ENCODE results near the gene TMEM117.

TMEM117 gene

DNA sequence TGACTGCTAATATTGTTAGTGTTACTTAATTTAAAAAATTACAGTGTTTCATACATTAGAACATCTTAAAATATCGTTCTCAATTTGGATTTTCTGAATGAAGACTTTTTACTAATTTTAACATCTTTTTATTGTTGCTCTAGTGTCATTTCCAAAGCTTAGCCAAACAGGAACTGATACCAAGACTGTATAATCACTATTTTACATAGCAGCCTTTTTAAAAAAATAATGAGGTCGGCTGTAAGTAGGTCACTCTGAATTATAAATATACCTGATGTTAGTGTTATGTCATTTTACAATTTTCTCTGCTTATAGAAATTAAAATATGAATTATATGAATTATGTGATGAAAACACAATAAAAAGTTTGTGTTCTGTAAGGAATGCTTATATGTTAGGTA, 321.5 kb downstream of the TMEM117 start:
- no peaks in the 10 kb centered on the region for H3K36me3 ChIP-seq (ENCODE audit: control insufficient read depth in 1 of 2, insufficient read depth in 2 of 2, low read length in 2 of 2)
- H4K8ac ChIP-seq (ENCODE audit: low read depth, low read length), result no peak overlapping the region
- no peak overlapping the region for H3K9ac ChIP-seq (ENCODE audit: low read length)
- H3K4ac ChIP-seq (ENCODE audit: low read depth, low read length), result no peak overlapping the region
- no peak overlapping the region for H3K18ac ChIP-seq (ENCODE audit: low read length)
- no peak overlapping the region for H3K23ac ChIP-seq (ENCODE audit: low read length)
- no peak for DNase-seq
- no peaks in the 10 kb centered on the region for H3K9me3 ChIP-seq (ENCODE audit: insufficient read depth, low read depth, low read length)
- H3K14ac ChIP-seq (ENCODE audit: low read length), result no peak overlapping the region
- no peak overlapping the region for H3K4me3 ChIP-seq (ENCODE audit: low read depth, low read length)
- H3K79me1 ChIP-seq (ENCODE audit: low read length), result no peaks in the 10 kb centered on the region
- no peak overlapping the region for H2BK12ac ChIP-seq (ENCODE audit: low read length)
- no peaks in the 10 kb centered on the region for H3K4me1 ChIP-seq (ENCODE audit: control insufficient read depth in 1 of 2, insufficient read depth in 2 of 2, low read length in 2 of 2)
- no peak overlapping the region for H4K91ac ChIP-seq (ENCODE audit: low read depth, low read length)
- no peak overlapping the region for H2BK5ac ChIP-seq (ENCODE audit: low read depth, low read length, poor library complexity)
- no peak overlapping the region for H2AFZ ChIP-seq (ENCODE audit: insufficient read depth, low read length, poor library complexity)
- H3K27me3 ChIP-seq (ENCODE audit: insufficient read depth, low read length), result no peaks in the 10 kb centered on the region
- H2AK5ac ChIP-seq (ENCODE audit: low read length), result no peak overlapping the region
- no peak overlapping the region for H3K4me2 ChIP-seq (ENCODE audit: low read length)
- no peak overlapping the region for H2BK120ac ChIP-seq (ENCODE audit: insufficient read depth, low read length, poor library complexity)
- H3K79me2 ChIP-seq (ENCODE audit: control insufficient read depth, insufficient read depth, low read length, poor library complexity), result no peaks in the 10 kb centered on the region
- WGBS (ENCODE audit: extremely low coverage, insufficient coverage, insufficient read length), result no CpG with 5 or more reads among the region's 2 CpGs
- no peak overlapping the region for H4K12ac ChIP-seq (ENCODE audit: low read depth, low read length)
- H3K27ac ChIP-seq (ENCODE audit: low read depth, low read length), result no peak overlapping the region

DNA sequence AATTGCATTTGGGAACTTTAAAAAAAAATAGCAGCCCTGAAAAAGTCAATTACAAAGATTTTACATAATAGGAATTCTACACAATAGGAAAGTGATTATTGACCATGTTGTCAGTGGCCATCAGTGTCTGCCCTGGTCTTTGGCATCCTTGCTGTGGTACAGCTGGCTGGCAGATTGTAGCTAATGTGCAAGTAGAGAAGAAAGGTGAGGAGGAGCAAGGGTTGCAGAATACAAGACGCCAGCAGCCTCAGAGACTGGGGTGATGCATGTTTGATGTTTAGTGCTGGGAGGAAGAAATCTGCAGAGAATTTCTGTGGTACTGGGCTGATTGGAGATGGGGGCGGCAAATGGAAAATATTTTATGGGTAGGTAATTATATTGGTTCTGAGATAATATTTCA, 322.9 kb downstream of the TMEM117 start:
- WGBS (ENCODE audit: extremely low coverage, insufficient coverage, insufficient read length), result no CpG with 5 or more reads among the region's 2 CpGs
- no peak for DNase-seq
- Histone ChIP-seq H2BK5ac (ENCODE audit: low read depth, low read length, poor library complexity) (no peak overlapping the region), H3K79me1 (ENCODE audit: low read length) (no peaks in the 10 kb centered on the region), H3K14ac (ENCODE audit: low read length) (no peak overlapping the region), H3K79me2 (ENCODE audit: control insufficient read depth, insufficient read depth, low read length, poor library complexity) (no peaks in the 10 kb centered on the region), H3K27ac (ENCODE audit: low read depth, low read length) (no peak overlapping the region), H4K91ac (ENCODE audit: low read depth, low read length) (no peak overlapping the region), H3K4me3 (ENCODE audit: low read depth, low read length) (no peak overlapping the region), H4K12ac (ENCODE audit: low read depth, low read length) (no peak overlapping the region), H3K18ac (ENCODE audit: low read length) (no peak overlapping the region), H2BK12ac (ENCODE audit: low read length) (no peak overlapping the region), H4K8ac (ENCODE audit: low read depth, low read length) (no peak overlapping the region), H3K4ac (ENCODE audit: low read depth, low read length) (no peak overlapping the region), H3K23ac (ENCODE audit: low read length) (no peak overlapping the region), H3K36me3 (ENCODE audit: control insufficient read depth in 1 of 2, insufficient read depth in 2 of 2, low read length in 2 of 2) (no peaks in the 10 kb centered on the region), H3K27me3 (ENCODE audit: insufficient read depth, low read length) (no peaks in the 10 kb centered on the region), H2AFZ (ENCODE audit: insufficient read depth, low read length, poor library complexity) (no peak overlapping the region), H3K4me2 (ENCODE audit: low read length) (no peak overlapping the region), H3K4me1 (ENCODE audit: control insufficient read depth in 1 of 2, insufficient read depth in 2 of 2, low read length in 2 of 2) (no peaks in the 10 kb centered on the region), H2BK120ac (ENCODE audit: insufficient read depth, low read length, poor library complexity) (no peak overlapping the region), H2AK5ac (ENCODE audit: low read length) (no peak overlapping the region), H3K9me3 (ENCODE audit: insufficient read depth, low read depth, low read length) (no peaks in the 10 kb centered on the region), H3K9ac (ENCODE audit: low read length) (no peak overlapping the region)

DNA sequence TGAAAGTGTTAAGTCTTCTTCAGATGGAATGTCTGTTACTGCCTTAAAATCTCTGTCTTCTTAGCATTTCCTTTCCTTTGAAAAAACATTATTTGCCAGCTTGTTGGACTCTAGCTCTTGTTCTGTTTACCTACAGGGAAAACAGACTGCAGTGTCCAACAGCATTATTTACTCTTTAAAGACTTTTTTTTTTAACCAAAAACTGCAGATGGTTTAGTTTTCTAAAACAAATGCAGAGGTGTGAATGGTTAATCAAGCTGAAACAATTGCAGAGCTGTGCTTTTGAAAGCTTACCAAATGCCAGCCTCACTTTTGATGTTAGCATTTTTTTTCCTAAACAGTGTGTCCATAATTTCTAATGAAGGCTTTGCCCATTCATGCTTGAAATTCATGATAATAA, 323.3 kb downstream of the TMEM117 start:
- H4K8ac ChIP-seq (ENCODE audit: low read depth, low read length), result no peak overlapping the region
- no peaks in the 10 kb centered on the region for H3K27me3 ChIP-seq (ENCODE audit: insufficient read depth, low read length)
- no peak overlapping the region for H3K9ac ChIP-seq (ENCODE audit: low read length)
- no peaks in the 10 kb centered on the region for H3K79me1 ChIP-seq (ENCODE audit: low read length)
- H3K14ac ChIP-seq (ENCODE audit: low read length), result no peak overlapping the region
- no peak overlapping the region for H2BK120ac ChIP-seq (ENCODE audit: insufficient read depth, low read length, poor library complexity)
- no peak overlapping the region for H3K4me3 ChIP-seq (ENCODE audit: low read depth, low read length)
- H3K79me2 ChIP-seq (ENCODE audit: control insufficient read depth, insufficient read depth, low read length, poor library complexity), result no peaks in the 10 kb centered on the region
- H3K9me3 ChIP-seq (ENCODE audit: insufficient read depth, low read depth, low read length), result no peaks in the 10 kb centered on the region
- H3K4ac ChIP-seq (ENCODE audit: low read depth, low read length), result no peak overlapping the region
- H2AK5ac ChIP-seq (ENCODE audit: low read length), result no peak overlapping the region
- H3K36me3 ChIP-seq (ENCODE audit: control insufficient read depth in 1 of 2, insufficient read depth in 2 of 2, low read length in 2 of 2), result no peaks in the 10 kb centered on the region
- no peak overlapping the region for H2BK5ac ChIP-seq (ENCODE audit: low read depth, low read length, poor library complexity)
- H4K12ac ChIP-seq (ENCODE audit: low read depth, low read length), result no peak overlapping the region
- no peak overlapping the region for H2BK12ac ChIP-seq (ENCODE audit: low read length)
- no peak overlapping the region for H4K91ac ChIP-seq (ENCODE audit: low read depth, low read length)
- no peak overlapping the region for H2AFZ ChIP-seq (ENCODE audit: insufficient read depth, low read length, poor library complexity)
- no peak overlapping the region for H3K4me2 ChIP-seq (ENCODE audit: low read length)
- H3K18ac ChIP-seq (ENCODE audit: low read length), result no peak overlapping the region
- no peak overlapping the region for H3K27ac ChIP-seq (ENCODE audit: low read depth, low read length)
- no peaks in the 10 kb centered on the region for H3K4me1 ChIP-seq (ENCODE audit: control insufficient read depth in 1 of 2, insufficient read depth in 2 of 2, low read length in 2 of 2)
- DNase-seq, result no peak
- H3K23ac ChIP-seq (ENCODE audit: low read length), result no peak overlapping the region

DNA sequence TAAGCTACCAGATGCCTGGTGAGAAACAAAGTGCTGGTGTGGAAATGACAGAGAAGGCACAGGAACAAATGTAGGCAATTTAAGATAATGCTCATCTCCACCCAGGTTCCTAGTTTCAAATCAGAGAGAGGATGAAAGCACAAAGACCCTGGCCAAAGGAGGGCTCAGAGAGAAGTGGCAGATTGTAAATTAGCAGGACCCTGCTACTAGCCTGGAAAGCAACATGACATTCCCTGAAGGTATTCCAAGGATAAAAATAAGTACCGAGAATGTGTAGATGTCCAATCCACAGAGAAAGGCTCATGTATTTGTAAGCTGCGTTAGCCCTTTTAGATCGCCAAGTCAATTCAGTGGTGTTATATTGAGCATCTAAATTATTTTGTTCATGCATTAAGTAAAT, 324.0 kb downstream of the TMEM117 start:
- H3K4me1 ChIP-seq (ENCODE audit: control insufficient read depth in 1 of 2, insufficient read depth in 2 of 2, low read length in 2 of 2), result no peaks in the 10 kb centered on the region
- no peak overlapping the region for H3K4me3 ChIP-seq (ENCODE audit: low read depth, low read length)
- H3K27ac ChIP-seq (ENCODE audit: low read depth, low read length), result no peak overlapping the region
- H2BK120ac ChIP-seq (ENCODE audit: insufficient read depth, low read length, poor library complexity), result no peak overlapping the region
- DNase-seq, result no peak
- no peak overlapping the region for H3K18ac ChIP-seq (ENCODE audit: low read length)
- no peak overlapping the region for H3K14ac ChIP-seq (ENCODE audit: low read length)
- no peak overlapping the region for H3K4ac ChIP-seq (ENCODE audit: low read depth, low read length)
- H3K4me2 ChIP-seq (ENCODE audit: low read length), result no peak overlapping the region
- H2AFZ ChIP-seq (ENCODE audit: insufficient read depth, low read length, poor library complexity), result no peak overlapping the region
- H2BK5ac ChIP-seq (ENCODE audit: low read depth, low read length, poor library complexity), result no peak overlapping the region
- no peaks in the 10 kb centered on the region for H3K79me2 ChIP-seq (ENCODE audit: control insufficient read depth, insufficient read depth, low read length, poor library complexity)
- no peak overlapping the region for H4K91ac ChIP-seq (ENCODE audit: low read depth, low read length)
- no peak overlapping the region for H3K23ac ChIP-seq (ENCODE audit: low read length)
- H2BK12ac ChIP-seq (ENCODE audit: low read length), result no peak overlapping the region
- H3K9ac ChIP-seq (ENCODE audit: low read length), result no peak overlapping the region
- WGBS (ENCODE audit: extremely low coverage, insufficient coverage, insufficient read length), result no CpG with 5 or more reads among the region's 3 CpGs
- H3K27me3 ChIP-seq (ENCODE audit: insufficient read depth, low read length), result no peaks in the 10 kb centered on the region
- no peak overlapping the region for H4K8ac ChIP-seq (ENCODE audit: low read depth, low read length)
- H3K9me3 ChIP-seq (ENCODE audit: insufficient read depth, low read depth, low read length), result no peaks in the 10 kb centered on the region
- no peaks in the 10 kb centered on the region for H3K79me1 ChIP-seq (ENCODE audit: low read length)
- H2AK5ac ChIP-seq (ENCODE audit: low read length), result no peak overlapping the region
- H3K36me3 ChIP-seq (ENCODE audit: control insufficient read depth in 1 of 2, insufficient read depth in 2 of 2, low read length in 2 of 2), result no peaks in the 10 kb centered on the region
- H4K12ac ChIP-seq (ENCODE audit: low read depth, low read length), result no peak overlapping the region

DNA sequence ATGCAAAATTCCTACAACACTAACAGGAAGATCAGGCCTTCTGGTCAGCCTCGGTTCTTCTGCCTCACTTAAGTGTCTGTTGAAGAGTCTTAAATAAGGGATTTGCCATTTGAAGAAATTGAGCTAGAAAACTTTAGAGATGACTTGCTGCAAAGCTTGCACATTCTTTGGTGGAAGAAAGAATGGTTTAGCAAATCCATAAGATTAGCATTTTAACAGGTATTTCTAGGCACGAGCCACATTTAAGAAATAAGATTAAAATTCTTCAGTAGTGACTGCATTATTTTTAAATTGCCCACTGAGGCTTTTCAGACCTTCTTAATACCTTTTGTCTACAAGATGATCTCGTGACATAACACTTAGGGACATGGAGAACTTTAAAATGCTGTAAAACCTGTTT, 327.1 kb downstream of the TMEM117 start:
- Histone ChIP-seq H2AFZ (ENCODE audit: insufficient read depth, low read length, poor library complexity) (no peak overlapping the region), H3K9me3 (ENCODE audit: insufficient read depth, low read depth, low read length) (no peaks in the 10 kb centered on the region), H4K91ac (ENCODE audit: low read depth, low read length) (no peak overlapping the region), H3K27me3 (ENCODE audit: insufficient read depth, low read length) (no peaks in the 10 kb centered on the region), H3K23ac (ENCODE audit: low read length) (no peak overlapping the region), H3K79me2 (ENCODE audit: control insufficient read depth, insufficient read depth, low read length, poor library complexity) (no peaks in the 10 kb centered on the region), H2AK5ac (ENCODE audit: low read length) (no peak overlapping the region), H4K12ac (ENCODE audit: low read depth, low read length) (no peak overlapping the region), H3K4ac (ENCODE audit: low read depth, low read length) (no peak overlapping the region), H3K4me3 (ENCODE audit: low read depth, low read length) (no peak overlapping the region), H2BK5ac (ENCODE audit: low read depth, low read length, poor library complexity) (no peak overlapping the region), H3K4me2 (ENCODE audit: low read length) (no peak overlapping the region), H4K8ac (ENCODE audit: low read depth, low read length) (no peak overlapping the region), H3K36me3 (ENCODE audit: control insufficient read depth in 1 of 2, insufficient read depth in 2 of 2, low read length in 2 of 2) (no peaks in the 10 kb centered on the region), H3K14ac (ENCODE audit: low read length) (no peak overlapping the region), H2BK12ac (ENCODE audit: low read length) (no peak overlapping the region), H3K4me1 (ENCODE audit: control insufficient read depth in 1 of 2, insufficient read depth in 2 of 2, low read length in 2 of 2) (no peaks in the 10 kb centered on the region), H3K27ac (ENCODE audit: low read depth, low read length) (no peak overlapping the region), H2BK120ac (ENCODE audit: insufficient read depth, low read length, poor library complexity) (no peak overlapping the region), H3K9ac (ENCODE audit: low read length) (no peak overlapping the region), H3K79me1 (ENCODE audit: low read length) (no peaks in the 10 kb centered on the region), H3K18ac (ENCODE audit: low read length) (no peak overlapping the region)
- no CpG with 5 or more reads among the region's 3 CpGs for WGBS (ENCODE audit: extremely low coverage, insufficient coverage, insufficient read length)
- no peak for DNase-seq

All from trophoblast cell (in vitro differentiated cells and primary cell).